ENCODE results near the gene LCLAT1. TPM values are rescaled to one million over a fixed set of nuclear protein-coding genes. Genes with fewer than 3 reads are reported as not detected.

The LCLAT1 gene
- total RNA-seq, 2 experiments from 2014 or later = 19.0 to 20.5 TPM

DNA sequence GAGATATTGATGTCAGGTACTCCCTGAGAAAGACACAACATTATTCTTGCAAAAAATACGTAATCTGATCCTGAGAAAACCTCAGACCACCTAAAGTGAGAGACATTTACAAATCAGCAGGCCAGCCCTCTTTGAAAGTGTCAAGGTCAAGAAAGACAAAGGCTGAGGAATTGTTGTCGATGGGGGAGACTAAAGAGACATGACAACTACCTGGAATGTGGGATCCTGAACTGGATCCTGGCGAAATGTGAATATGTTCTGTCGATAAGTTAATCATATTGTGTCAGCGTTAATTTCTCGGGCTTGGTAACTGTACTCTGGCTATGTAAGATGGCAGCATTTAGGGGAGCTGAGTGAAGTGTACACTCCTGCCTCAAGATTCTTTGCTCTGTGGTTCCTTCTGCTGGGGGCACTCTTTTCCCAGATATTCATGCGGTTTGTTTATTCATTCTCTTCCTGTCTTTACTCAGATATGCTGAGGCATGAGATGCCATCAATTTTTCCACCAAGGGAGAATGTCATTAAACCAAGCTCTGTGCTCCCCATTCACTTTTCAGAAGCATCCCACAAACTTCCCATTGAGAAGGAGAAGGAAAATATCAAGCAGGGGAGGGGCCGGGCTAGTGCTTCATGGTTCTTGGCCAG is 205.3 kb downstream of the LCLAT1 start:
- TF ChIP-seq, protein P1, sequence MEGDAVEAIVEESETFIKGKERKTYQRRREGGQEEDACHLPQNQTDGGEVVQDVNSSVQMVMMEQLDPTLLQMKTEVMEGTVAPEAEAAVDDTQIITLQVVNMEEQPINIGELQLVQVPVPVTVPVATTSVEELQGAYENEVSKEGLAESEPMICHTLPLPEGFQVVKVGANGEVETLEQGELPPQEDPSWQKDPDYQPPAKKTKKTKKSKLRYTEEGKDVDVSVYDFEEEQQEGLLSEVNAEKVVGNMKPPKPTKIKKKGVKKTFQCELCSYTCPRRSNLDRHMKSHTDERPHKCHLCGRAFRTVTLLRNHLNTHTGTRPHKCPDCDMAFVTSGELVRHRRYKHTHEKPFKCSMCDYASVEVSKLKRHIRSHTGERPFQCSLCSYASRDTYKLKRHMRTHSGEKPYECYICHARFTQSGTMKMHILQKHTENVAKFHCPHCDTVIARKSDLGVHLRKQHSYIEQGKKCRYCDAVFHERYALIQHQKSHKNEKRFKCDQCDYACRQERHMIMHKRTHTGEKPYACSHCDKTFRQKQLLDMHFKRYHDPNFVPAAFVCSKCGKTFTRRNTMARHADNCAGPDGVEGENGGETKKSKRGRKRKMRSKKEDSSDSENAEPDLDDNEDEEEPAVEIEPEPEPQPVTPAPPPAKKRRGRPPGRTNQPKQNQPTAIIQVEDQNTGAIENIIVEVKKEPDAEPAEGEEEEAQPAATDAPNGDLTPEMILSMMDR (IDR thresholded peaks at IDR 0.05) = no peak
- no peak for ATAC-seq
- Mint-ChIP-seq H3K4me1 (ENCODE audit: low read depth) (no peaks in the 10 kb centered on the region), H3K4me3 (no peak overlapping the region), H3K27me3 (no peaks in the 10 kb centered on the region), H3K9me3 (no peaks in the 10 kb centered on the region), H3K27ac (no peak overlapping the region), H3K36me3 (ENCODE audit: low read depth) (no peaks in the 10 kb centered on the region)
- CTCF ChIA-PET = interaction anchor here (1.1 kb wide), 1 partner anchor 59 kb away, joined by 4 read pairs; no protein-coding TSS in a partner anchor
- intact Hi-C loops (cut with micrococcal nuclease) = no loop called here
- no peak for DNase-seq
- POLR2A ChIA-PET = interaction anchor here (0.6 to 0.7 kb wide), 2 partner anchors 257 to 601 kb away, joined by 3 read pairs; no protein-coding TSS in a partner anchor

DNA sequence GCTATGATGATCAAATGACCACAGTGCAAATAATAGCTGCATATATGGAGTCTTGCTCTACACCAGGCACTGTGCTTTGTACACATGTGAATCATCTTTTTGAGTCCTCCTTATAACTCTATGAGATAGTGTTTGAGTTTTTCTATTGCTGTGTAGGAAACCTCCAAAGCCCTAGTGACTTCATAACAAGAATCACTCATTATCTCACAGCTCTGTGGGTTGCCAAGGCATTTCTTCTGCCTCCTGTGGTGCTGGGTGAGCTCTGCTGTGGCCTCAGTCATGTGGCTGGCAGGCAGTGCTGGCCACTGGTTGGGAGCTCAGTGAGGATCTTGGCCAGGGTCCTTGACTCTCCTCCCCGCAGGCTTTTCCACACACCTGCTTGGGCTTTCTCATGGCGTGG is 206.8 kb downstream of the LCLAT1 start:
- Mint-ChIP-seq H3K27me3 (no peaks in the 10 kb centered on the region), H3K36me3 (ENCODE audit: low read depth) (no peaks in the 10 kb centered on the region), H3K27ac (no peak overlapping the region), H3K9me3 (no peaks in the 10 kb centered on the region), H3K4me1 (ENCODE audit: low read depth) (no peaks in the 10 kb centered on the region), H3K4me3 (no peak overlapping the region)
- ChIA-PET CTCF (interaction anchor here (0.7 to 0.9 kb wide), 3 partner anchors 12 to 58 kb away, joined by 3 to 4 read pairs (median 3); no protein-coding TSS in a partner anchor), POLR2A (interaction anchor here (0.7 to 0.9 kb wide), 2 partner anchors 13 to 15 kb away, joined by 3 read pairs; no protein-coding TSS in a partner anchor)
- intact Hi-C loops (cut with micrococcal nuclease) = no loop called here
- DNase-seq (no peak), ATAC-seq (peak; percentile 17)
- TF ChIP-seq, protein P1 (IDR thresholded peaks at IDR 0.05) = no peak

DNA sequence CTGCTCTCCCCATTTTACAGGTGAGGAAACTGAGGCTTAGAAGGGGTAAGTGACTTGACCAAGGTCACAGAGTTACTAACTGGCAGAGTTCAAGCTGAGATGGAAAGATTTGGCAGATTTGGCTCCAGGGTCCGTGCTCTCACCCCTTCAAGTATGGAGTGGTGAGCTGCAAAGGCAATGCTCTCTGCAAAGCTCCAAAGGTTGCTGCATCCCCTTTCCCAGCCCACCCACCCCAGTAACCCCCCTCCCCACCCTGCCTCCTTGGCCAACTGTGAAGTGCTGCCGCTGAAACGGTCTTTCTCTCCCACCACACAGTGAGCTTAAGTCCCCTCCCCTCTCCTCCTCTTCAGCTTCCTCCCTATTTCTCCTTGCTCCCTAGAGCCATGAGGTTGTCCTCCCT is 207.4 kb downstream of the LCLAT1 start:
- ChIA-PET CTCF (interaction anchor here (0.9 to 1.7 kb wide), 2 partner anchors 57 to 490 kb away, joined by 3 to 8 read pairs; no protein-coding TSS in a partner anchor), POLR2A (interaction anchor here (0.7 kb wide), 1 partner anchor 15 kb away, joined by 3 read pairs; no protein-coding TSS in a partner anchor)
- TF ChIP-seq, protein P1 (IDR thresholded peaks at IDR 0.05) = no peak
- H3K27ac Mint-ChIP-seq = no peak overlapping the region
- H3K4me3 Mint-ChIP-seq = no peak overlapping the region
- H3K9me3 Mint-ChIP-seq = no peaks in the 10 kb centered on the region
- DNase-seq (no peak), ATAC-seq (no peak)
- H3K27me3 Mint-ChIP-seq = no peaks in the 10 kb centered on the region
- H3K4me1 Mint-ChIP-seq (ENCODE audit: low read depth) = no peaks in the 10 kb centered on the region
- no peaks in the 10 kb centered on the region for H3K36me3 Mint-ChIP-seq (ENCODE audit: low read depth)
- intact Hi-C loops (cut with micrococcal nuclease) = no loop called here

DNA sequence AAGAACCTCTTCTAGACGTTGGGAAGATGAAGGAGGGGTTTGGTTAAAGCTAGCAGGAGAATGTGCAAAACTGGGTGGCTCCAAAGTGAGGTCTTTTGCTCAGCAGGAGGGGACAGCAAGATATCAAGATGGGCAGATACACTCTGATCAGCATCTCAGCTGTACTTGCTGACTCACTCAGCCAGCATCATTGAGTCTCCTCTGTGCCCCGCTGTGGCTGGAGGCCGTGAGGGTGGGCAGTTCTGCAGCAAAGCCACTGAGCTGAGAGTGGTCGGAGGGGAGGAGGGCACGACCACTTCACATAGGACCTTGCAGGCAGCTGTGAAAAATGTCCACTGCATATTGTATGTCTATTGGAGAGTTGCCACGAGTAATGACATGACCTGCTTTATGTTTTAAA is 208.2 kb downstream of the LCLAT1 start:
- intact Hi-C loops (cut with micrococcal nuclease) = no loop called here
- Mint-ChIP-seq H3K4me1 (ENCODE audit: low read depth) (no peaks in the 10 kb centered on the region), H3K9me3 (no peaks in the 10 kb centered on the region), H3K36me3 (ENCODE audit: low read depth) (no peaks in the 10 kb centered on the region), H3K27me3 (no peaks in the 10 kb centered on the region), H3K27ac (no peak overlapping the region), H3K4me3 (no peak overlapping the region)
- no peak for ATAC-seq
- ChIA-PET CTCF (interaction anchor here (1.7 kb wide), 2 partner anchors 56 to 490 kb away, joined by 8 to 10 read pairs; no protein-coding TSS in a partner anchor), POLR2A (interaction anchor here (0.8 kb wide), 1 partner anchor 136 kb away, joined by 3 read pairs; no protein-coding TSS in a partner anchor)
- TF ChIP-seq, protein P1 (IDR thresholded peaks at IDR 0.05) = no peak
- no peak for DNase-seq

DNA sequence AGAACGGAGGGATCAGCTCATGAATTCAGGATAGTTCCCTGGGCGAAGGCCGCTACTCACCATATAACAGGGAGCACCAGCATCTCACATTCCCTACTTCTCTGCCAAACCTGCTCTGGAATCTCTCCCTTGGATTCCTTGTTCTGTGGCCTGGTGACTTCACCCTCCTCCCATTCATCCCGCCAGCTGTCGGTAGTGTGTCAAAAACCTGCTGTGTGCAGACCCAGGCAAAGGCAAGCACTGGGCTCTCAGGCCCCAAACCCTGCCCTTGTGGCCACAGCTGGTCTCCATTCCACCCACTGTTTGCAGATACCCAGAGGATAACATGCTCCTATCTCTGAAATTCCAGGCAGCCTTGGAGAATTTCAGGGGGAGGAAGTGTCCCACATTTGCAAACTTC is 208.6 kb downstream of the LCLAT1 start:
- Mint-ChIP-seq H3K27me3 (no peaks in the 10 kb centered on the region), H3K27ac (no peak overlapping the region), H3K4me3 (no peak overlapping the region), H3K9me3 (no peaks in the 10 kb centered on the region), H3K4me1 (ENCODE audit: low read depth) (no peaks in the 10 kb centered on the region), H3K36me3 (ENCODE audit: low read depth) (no peaks in the 10 kb centered on the region)
- CTCF ChIA-PET = interaction anchor here (1.7 kb wide), 2 partner anchors 55 to 491 kb away, joined by 8 to 10 read pairs; no protein-coding TSS in a partner anchor
- POLR2A ChIA-PET = interaction anchor here (0.8 kb wide), 1 partner anchor 136 kb away, joined by 3 read pairs; no protein-coding TSS in a partner anchor
- TF ChIP-seq, protein P1 (IDR thresholded peaks at IDR 0.05) = no peak
- ATAC-seq (no peak), DNase-seq (no peak)
- intact Hi-C loops (cut with micrococcal nuclease) = no loop called here
